HEK293T (cell line): Measurements from ENCODE around the gene TSPAN17.

Experiments
- CTCF ChIA-PET: fragments of 350-600 bp; formaldehyde crosslinking; extraction: SDS; loops from one replicate; lab custom pipeline; 2021; ENCODE audit warnings: antibody characterized with exemption, inconsistent platforms; lab: Yijun Ruan, JAX
- POLR2A ChIA-PET: fragments of 350-600 bp; formaldehyde crosslinking; extraction: SDS; loops from one replicate; lab custom pipeline; 2020; ENCODE audit warnings: antibody characterized with exemption, inconsistent platforms; lab: Yijun Ruan, JAX
- DNase-seq: peaks from one replicate; pipeline ENCODE4 v3.0.0; 2012; ENCODE audit warnings: mixed read lengths; ENCODE audit errors: extremely low spot score
- ARNT ChIP-seq: fragments of 450-650 bp; IDR thresholded peaks from 2 replicates; pipeline ENCODE4 v1.6.1; 2017; ENCODE audit warnings: mild to moderate bottlenecking
- BHLHE40 ChIP-seq: fragments of 450-650 bp; IDR thresholded peaks from 2 replicates; pipeline ENCODE4 v1.6.1; 2016; ENCODE audit warnings: mild to moderate bottlenecking, moderate library complexity, borderline replicate concordance
- CTBP1 ChIP-seq: fragments of 450-650 bp; IDR thresholded peaks from 2 replicates; pipeline ENCODE4 v1.6.1; 2016; ENCODE audit warnings: borderline replicate concordance
- ELF4 ChIP-seq: fragments of 450-650 bp; IDR thresholded peaks from 2 replicates; pipeline ENCODE4 v1.6.1; 2017; ENCODE audit warnings: antibody characterized with exemption
- FOXA1 ChIP-seq: fragments of 450-650 bp; IDR thresholded peaks from 2 replicates; pipeline ENCODE4 v1.6.1; 2016; ENCODE audit warnings: mild to moderate bottlenecking
- FOXK2 ChIP-seq: fragments of 450-650 bp; IDR thresholded peaks from 2 replicates; pipeline ENCODE4 v1.6.1; 2016; ENCODE audit warnings: mild to moderate bottlenecking
- FOXM1 ChIP-seq: fragments of 450-650 bp; IDR thresholded peaks from 2 replicates; pipeline ENCODE4 v1.6.1; 2017; ENCODE audit warnings: mild to moderate bottlenecking, borderline replicate concordance
- HDGF ChIP-seq: fragments of 450-650 bp; IDR thresholded peaks from 2 replicates; pipeline ENCODE4 v1.6.1; 2017; ENCODE audit warnings: antibody characterized with exemption, borderline replicate concordance
- L3MBTL2 ChIP-seq: fragments of 450-650 bp; conservative IDR thresholded peaks from 2 replicates; pipeline ENCODE4 v1.6.1; 2016; ENCODE audit warnings: mild to moderate bottlenecking
- LEF1 ChIP-seq: fragments of 450-650 bp; IDR thresholded peaks from 2 replicates; pipeline ENCODE4 v1.6.1; 2017; ENCODE audit warnings: mild to moderate bottlenecking, borderline replicate concordance
- NFRKB ChIP-seq: fragments of 450-650 bp; IDR thresholded peaks from 2 replicates; pipeline ENCODE4 v1.6.1; 2016; ENCODE audit warnings: mild to moderate bottlenecking, moderate library complexity
- SP1 ChIP-seq: fragments of 450-650 bp; IDR thresholded peaks from 2 replicates; pipeline ENCODE4 v1.6.1; 2017
- SUZ12 ChIP-seq: fragments of 450-650 bp; IDR thresholded peaks from 2 replicates; pipeline ENCODE4 v1.6.1; 2016; ENCODE audit warnings: mild to moderate bottlenecking
- TARDBP ChIP-seq: fragments of 450-650 bp; IDR thresholded peaks from 2 replicates; pipeline ENCODE4 v1.6.1; 2016
- ZNF384 ChIP-seq: fragments of 450-650 bp; IDR thresholded peaks from 2 replicates; pipeline ENCODE4 v1.6.1; 2016
- TF ChIP-seq, protein P1 (sequence below): fragments of 450-650 bp; IDR thresholded peaks from 2 replicates; pipeline ENCODE4 v1.6.1; 2016

TSPAN17 gene

DNA sequence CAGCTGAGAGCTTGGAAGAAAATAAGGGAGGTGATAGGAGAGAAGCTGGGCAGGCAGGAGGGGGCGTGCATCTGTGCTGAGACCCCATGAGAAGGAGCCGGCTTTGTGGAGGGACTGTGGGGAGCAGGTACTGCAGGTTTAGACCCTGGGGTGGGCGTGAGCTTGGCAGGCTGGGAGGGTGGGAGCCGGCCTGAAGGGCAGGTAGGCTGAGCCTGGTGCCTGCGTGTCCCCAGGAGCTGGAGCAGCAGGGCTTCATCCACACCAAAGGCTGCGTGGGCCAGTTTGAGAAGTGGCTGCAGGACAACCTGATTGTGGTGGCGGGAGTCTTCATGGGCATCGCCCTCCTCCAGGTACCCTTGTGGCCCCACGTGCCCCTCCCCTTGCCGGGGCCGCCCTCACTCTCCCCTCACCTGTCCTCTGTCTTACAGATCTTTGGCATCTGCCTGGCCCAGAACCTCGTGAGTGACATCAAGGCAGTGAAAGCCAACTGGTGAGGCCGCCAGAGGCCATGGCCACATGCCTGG lies 9.2 kb downstream of the TSPAN17 start:
- TF ChIP-seq FOXA1 (no peak), NFRKB (no peak), HDGF (no peak), LEF1 (no peak), ZNF384 (no peak), FOXM1 (no peak), ARNT (no peak)
- TF ChIP-seq, protein P1, sequence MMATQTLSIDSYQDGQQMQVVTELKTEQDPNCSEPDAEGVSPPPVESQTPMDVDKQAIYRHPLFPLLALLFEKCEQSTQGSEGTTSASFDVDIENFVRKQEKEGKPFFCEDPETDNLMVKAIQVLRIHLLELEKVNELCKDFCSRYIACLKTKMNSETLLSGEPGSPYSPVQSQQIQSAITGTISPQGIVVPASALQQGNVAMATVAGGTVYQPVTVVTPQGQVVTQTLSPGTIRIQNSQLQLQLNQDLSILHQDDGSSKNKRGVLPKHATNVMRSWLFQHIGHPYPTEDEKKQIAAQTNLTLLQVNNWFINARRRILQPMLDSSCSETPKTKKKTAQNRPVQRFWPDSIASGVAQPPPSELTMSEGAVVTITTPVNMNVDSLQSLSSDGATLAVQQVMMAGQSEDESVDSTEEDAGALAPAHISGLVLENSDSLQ, result no peak
- POLR2A ChIA-PET, result interaction anchor here (2.7 kb wide), 1 partner anchor 9 kb away, joined by 12 read pairs; the partner anchor contains the start of gene TSPAN17
- CTCF ChIA-PET, result interaction anchor here (1.8 kb wide), 1 partner anchor 9 kb away, joined by 12 read pairs; the partner anchor contains the start of gene TSPAN17
- DNase-seq, result no peak

DNA sequence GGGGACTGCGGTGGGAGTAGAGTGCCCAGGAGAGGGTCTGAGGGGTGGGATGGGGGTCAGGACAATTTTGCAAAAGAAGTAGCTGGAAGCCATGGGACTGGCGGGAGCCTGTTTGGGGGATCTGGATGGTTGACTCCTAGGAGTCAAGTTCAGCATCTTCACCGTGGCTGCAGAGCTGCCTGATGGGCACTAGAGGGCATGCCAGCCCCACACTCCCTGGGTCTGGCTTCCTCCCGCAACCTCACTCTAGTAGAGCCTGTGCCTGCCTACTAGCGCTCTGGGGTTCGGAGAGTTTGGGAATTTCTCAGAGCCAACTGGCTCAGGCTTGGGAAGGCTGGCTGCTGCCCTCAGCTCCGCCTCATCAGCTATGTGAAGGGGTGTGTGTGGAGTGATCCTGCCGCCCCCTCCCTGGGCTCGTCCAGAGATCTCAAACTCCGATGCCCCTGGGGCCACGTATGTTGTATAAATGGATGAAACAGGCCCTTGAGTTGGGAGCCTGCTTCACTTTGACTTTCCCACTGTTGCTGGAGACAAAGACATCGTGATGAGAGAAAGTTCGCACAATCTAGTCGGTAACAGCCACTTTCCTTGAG lies 10.8 kb downstream of the TSPAN17 start:
- ChIA-PET CTCF (interaction anchor here (0.5 to 1.8 kb wide), 8 partner anchors 10 to 454 kb away, joined by 3 to 12 read pairs (median 4); partner anchors contain the start of gene TSPAN17), POLR2A (interaction anchor here (2.7 kb wide), 1 partner anchor 11 kb away, joined by 12 read pairs; the partner anchor contains the start of gene TSPAN17)
- DNase-seq, result peak; percentile 83
- TF ChIP-seq CTBP1, result no peak
- TF ChIP-seq SP1, result no peak

DNA sequence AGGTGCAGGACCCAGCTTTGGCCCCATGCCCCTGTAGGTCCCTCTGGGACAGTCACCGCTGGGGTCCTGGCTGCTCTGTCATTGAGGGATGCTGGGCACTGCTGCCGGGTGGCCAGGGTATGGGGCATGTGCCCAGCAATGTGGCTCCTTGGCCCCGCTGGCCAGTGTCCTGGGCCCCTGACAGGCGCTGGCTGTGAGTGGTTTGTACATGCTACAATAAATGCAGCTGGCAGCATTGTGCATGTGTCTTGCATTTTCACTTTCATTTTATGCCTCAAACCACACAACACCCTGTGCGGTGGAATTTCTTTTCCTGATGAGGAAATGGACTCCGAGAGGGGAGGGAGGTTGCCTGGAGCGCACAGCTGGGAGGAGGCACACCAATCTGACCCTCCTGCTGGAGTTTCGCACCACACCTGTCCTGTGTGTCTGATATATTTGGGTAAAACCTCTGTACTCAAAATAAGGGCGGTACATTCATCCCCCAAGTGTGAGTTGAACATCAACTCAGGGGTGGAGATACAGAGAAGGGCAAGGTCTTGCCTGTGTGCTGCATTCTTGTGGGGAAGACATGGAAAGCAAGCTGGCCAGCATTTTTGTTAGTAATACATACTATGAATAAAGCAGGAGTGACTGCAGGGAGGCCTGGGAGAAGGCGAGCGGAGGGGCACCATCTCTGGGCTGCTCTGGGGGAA lies 11.7 kb downstream of the TSPAN17 start:
- CTCF ChIA-PET, result interaction anchor here (0.5 to 3.0 kb wide), 5 partner anchors 11 to 453 kb away, joined by 3 to 16 read pairs (median 4); no protein-coding TSS in a partner anchor
- POLR2A ChIA-PET, result interaction anchor here (2.7 kb wide), 1 partner anchor 12 kb away, joined by 12 read pairs; the partner anchor contains the start of gene TSPAN17
- TF ChIP-seq CTBP1, result no peak
- TF ChIP-seq TARDBP, result no peak
- no peak for TF ChIP-seq ZNF384
- TF ChIP-seq ELF4, result no peak
- no peak for TF ChIP-seq FOXM1
- TF ChIP-seq BHLHE40, result no peak
- no peak for TF ChIP-seq ARNT
- TF ChIP-seq FOXA1, result no peak
- TF ChIP-seq LEF1, result no peak
- TF ChIP-seq SP1, result no peak
- TF ChIP-seq FOXK2, result no peak
- no peak for TF ChIP-seq SUZ12
- DNase-seq, result no peak

DNA sequence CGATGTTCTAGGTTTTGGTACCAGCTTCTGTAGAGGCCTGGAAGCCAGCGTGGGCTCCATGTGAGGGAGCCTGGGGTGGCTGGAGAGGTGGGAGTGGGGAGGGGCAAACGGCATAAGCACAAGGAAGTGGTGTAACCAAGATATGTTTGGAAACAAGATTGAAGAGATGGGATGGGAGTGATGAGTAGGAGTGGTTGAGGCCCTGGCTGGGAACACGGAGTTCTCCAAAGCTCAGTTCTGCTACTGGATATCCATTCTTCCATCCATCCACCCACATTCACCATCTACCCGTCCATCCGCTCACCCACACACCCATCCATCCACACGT lies 12.2 kb downstream of the TSPAN17 start:
- POLR2A ChIA-PET, result no interaction called here
- no peak for DNase-seq
- TF ChIP-seq HDGF (no peak), NFRKB (no peak), FOXK2 (no peak), CTBP1 (no peak), SP1 (no peak), ELF4 (no peak), TARDBP (no peak), SUZ12 (no peak), ZNF384 (no peak)
- CTCF ChIA-PET, result interaction anchor here (0.5 to 3.0 kb wide), 3 partner anchors 42 to 415 kb away, joined by 3 to 16 read pairs (median 3); no protein-coding TSS in a partner anchor

DNA sequence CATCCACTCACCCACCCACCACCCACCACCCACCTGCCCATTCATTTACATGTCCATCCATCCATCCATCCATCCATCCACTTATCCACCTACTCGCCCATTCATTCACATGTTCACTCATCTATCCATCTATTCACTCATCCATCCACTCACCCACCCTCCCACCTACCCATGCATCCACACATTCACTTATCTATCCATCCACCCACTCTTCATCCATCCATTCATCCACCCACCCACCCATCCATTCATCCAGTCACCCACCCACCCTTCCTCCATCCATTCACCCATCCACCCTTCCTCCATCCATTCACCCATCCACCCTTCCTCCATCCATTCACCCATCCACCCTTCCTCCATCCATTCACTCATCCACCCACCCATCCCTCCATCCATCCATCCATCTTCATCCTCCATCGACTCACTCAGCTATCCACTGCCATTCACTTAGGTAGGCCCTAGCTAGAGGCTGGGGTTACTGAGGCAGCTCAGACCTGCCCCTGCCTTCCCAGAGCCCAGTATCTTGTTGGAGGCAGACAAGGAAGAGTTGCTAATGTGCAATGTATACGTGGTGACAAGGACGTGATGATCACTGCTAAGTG lies 12.7 kb downstream of the TSPAN17 start:
- ChIA-PET POLR2A (interaction anchor here (0.9 to 1.6 kb wide), 2 partner anchors 10 to 13 kb away, joined by 4 to 12 read pairs; partner anchors contain the start of gene TSPAN17), CTCF (interaction anchor here (0.5 to 3.0 kb wide), 69 partner anchors 8 to 757 kb away, joined by 3 to 28 read pairs (median 4); partner anchors contain the start of genes EIF4E1B, FAF2, SNCB and TSPAN17)
- DNase-seq, result no peak
- TF ChIP-seq HDGF, result no peak
- TF ChIP-seq TARDBP, result no peak
- TF ChIP-seq, protein P1, result no peak
- no peak for TF ChIP-seq CTBP1
- TF ChIP-seq L3MBTL2, result no peak
- no peak for TF ChIP-seq ARNT
- no peak for TF ChIP-seq FOXK2

DNA sequence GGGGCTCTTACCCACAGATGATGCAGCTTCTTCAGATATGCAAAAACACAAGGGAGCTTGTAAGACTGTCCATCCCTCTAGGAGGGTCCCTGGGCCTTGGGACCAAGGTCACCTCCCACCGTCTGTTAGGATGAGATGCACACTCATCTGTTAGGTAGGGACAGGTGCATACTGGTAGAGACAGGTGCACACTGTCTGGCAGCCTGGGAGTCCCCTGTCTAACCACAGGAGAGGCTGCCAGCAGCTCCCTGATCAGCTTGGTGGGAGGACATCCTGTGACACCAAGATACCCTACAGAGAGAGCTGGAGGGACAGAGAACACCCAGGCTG lies 13.2 kb downstream of the TSPAN17 start:
- POLR2A ChIA-PET, result interaction anchor here (0.9 to 1.6 kb wide), 2 partner anchors 10 to 13 kb away, joined by 4 to 12 read pairs; partner anchors contain the start of gene TSPAN17
- no peak for DNase-seq
- TF ChIP-seq FOXA1 (no peak), TARDBP (no peak)
- CTCF ChIA-PET, result interaction anchor here (0.5 to 3.0 kb wide), 75 partner anchors 9 to 1454 kb away, joined by 3 to 28 read pairs (median 4); partner anchors contain the start of genes EIF4E1B, FAF2, SNCB and TSPAN17
